Chondrocyte (in vitro differentiated cells): ENCODE data around the gene SETD6. TPM values are rescaled to one million over a fixed set of nuclear protein-coding genes. Genes with fewer than 3 reads are reported as not detected.

ENCODE experiments used
- DNase-seq: peaks from one replicate; pipeline ENCODE4 v3.0.0; 2021; ENCODE audit warnings: mixed read lengths, low spot score
- H3K27ac Mint-ChIP-seq: one replicate; pipeline ENCODE4 v1.8.0; 2021; ENCODE audit warnings: mild to moderate bottlenecking, moderate library complexity, mixed read lengths; ENCODE audit not compliant: unreplicated experiment
- H3K27me3 Mint-ChIP-seq: 2 replicates; pipeline ENCODE4 v1.8.0; 2021; ENCODE audit warnings: low read depth, mixed read lengths
- H3K36me3 Mint-ChIP-seq: 2 replicates; pipeline ENCODE4 v1.8.0; 2021; ENCODE audit warnings: low read depth, mixed read lengths
- H3K4me1 Mint-ChIP-seq: 2 replicates; pipeline ENCODE4 v1.8.0; 2021; ENCODE audit warnings: low read depth, mild to moderate bottlenecking, mixed read lengths
- H3K4me3 Mint-ChIP-seq: one replicate; pipeline ENCODE4 v1.8.0; 2021; ENCODE audit warnings: mild to moderate bottlenecking, moderate library complexity, mixed read lengths; ENCODE audit not compliant: unreplicated experiment
- H3K9me3 Mint-ChIP-seq: 2 replicates; pipeline ENCODE4 v1.8.0; 2021; ENCODE audit warnings: low read depth, mixed read lengths
- total RNA-seq: library from RNA; stranded (reverse); gene quantifications from 3 replicates; pipeline ENCODE4 v1.2.1, GENCODE V29; 2021
- TF ChIP-seq, protein P1 (sequence below): fragments of 200-600 bp; sonication (generic); IDR thresholded peaks from 2 replicates; pipeline ENCODE4 v1.5.0; 2021; ENCODE audit warnings: antibody characterized with exemption, mild to moderate bottlenecking, moderate library complexity

SETD6 gene
- total RNA-seq, 1 donor from 2014 or later, result 13.0 TPM

GRCh38 chr16:58471209-58471975 is 43.9 kb upstream of the SETD6 start:
- H3K4me1 Mint-ChIP-seq, result no peaks in the 10 kb centered on the region
- no peak for DNase-seq
- H3K9me3 Mint-ChIP-seq, result no peaks in the 10 kb centered on the region
- peaks cover 68% of the 10 kb centered on the region for H3K27me3 Mint-ChIP-seq
- TF ChIP-seq, protein P1, sequence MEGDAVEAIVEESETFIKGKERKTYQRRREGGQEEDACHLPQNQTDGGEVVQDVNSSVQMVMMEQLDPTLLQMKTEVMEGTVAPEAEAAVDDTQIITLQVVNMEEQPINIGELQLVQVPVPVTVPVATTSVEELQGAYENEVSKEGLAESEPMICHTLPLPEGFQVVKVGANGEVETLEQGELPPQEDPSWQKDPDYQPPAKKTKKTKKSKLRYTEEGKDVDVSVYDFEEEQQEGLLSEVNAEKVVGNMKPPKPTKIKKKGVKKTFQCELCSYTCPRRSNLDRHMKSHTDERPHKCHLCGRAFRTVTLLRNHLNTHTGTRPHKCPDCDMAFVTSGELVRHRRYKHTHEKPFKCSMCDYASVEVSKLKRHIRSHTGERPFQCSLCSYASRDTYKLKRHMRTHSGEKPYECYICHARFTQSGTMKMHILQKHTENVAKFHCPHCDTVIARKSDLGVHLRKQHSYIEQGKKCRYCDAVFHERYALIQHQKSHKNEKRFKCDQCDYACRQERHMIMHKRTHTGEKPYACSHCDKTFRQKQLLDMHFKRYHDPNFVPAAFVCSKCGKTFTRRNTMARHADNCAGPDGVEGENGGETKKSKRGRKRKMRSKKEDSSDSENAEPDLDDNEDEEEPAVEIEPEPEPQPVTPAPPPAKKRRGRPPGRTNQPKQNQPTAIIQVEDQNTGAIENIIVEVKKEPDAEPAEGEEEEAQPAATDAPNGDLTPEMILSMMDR, result no peak
- H3K36me3 Mint-ChIP-seq, result no peaks in the 10 kb centered on the region
- H3K27ac Mint-ChIP-seq, result no peak overlapping the region
- H3K4me3 Mint-ChIP-seq, result no peak overlapping the region

- no peaks in the 10 kb centered on the region for H3K36me3 Mint-ChIP-seq
- H3K27ac Mint-ChIP-seq, result no peak overlapping the region
- H3K4me3 Mint-ChIP-seq, result no peak overlapping the region
- H3K27me3 Mint-ChIP-seq, result peaks cover 59% of the 10 kb centered on the region
- DNase-seq, result no peak
- no peaks in the 10 kb centered on the region for H3K9me3 Mint-ChIP-seq
- TF ChIP-seq, protein P1, result no peak
- no peaks in the 10 kb centered on the region for H3K4me1 Mint-ChIP-seq
Observed at GRCh38 chr16:58472266-58472665, 43.1 kb upstream of the SETD6 start.

- DNase-seq, result no peak
- no peak overlapping the region for H3K4me3 Mint-ChIP-seq
- H3K27ac Mint-ChIP-seq, result no peak overlapping the region
- peaks cover 55% of the 10 kb centered on the region for H3K27me3 Mint-ChIP-seq
- no peaks in the 10 kb centered on the region for H3K36me3 Mint-ChIP-seq
- TF ChIP-seq, protein P1, result no peak
- no peaks in the 10 kb centered on the region for H3K4me1 Mint-ChIP-seq
- H3K9me3 Mint-ChIP-seq, result no peaks in the 10 kb centered on the region
Observed at GRCh38 chr16:58472827-58473226, 42.5 kb upstream of the SETD6 start.

GRCh38 chr16:58474296-58474695 is 41.0 kb upstream of the SETD6 start:
- no peaks in the 10 kb centered on the region for H3K4me1 Mint-ChIP-seq
- H3K9me3 Mint-ChIP-seq, result no peaks in the 10 kb centered on the region
- no peak overlapping the region for H3K27ac Mint-ChIP-seq
- DNase-seq, result no peak
- no peak overlapping the region for H3K4me3 Mint-ChIP-seq
- no peaks in the 10 kb centered on the region for H3K36me3 Mint-ChIP-seq
- TF ChIP-seq, protein P1, result no peak
- peaks cover 44% of the 10 kb centered on the region for H3K27me3 Mint-ChIP-seq

- H3K36me3 Mint-ChIP-seq, result no peaks in the 10 kb centered on the region
- DNase-seq, result no peak
- TF ChIP-seq, protein P1, result no peak
- H3K4me3 Mint-ChIP-seq, result no peak overlapping the region
- no peaks in the 10 kb centered on the region for H3K4me1 Mint-ChIP-seq
- no peaks in the 10 kb centered on the region for H3K9me3 Mint-ChIP-seq
- no peak overlapping the region for H3K27ac Mint-ChIP-seq
- peaks cover 40% of the 10 kb centered on the region for H3K27me3 Mint-ChIP-seq
Observed at GRCh38 chr16:58475091-58475619, 40.2 kb upstream of the SETD6 start.
